ENCODE results near the gene SFTPB. TPM values are rescaled to one million over a fixed set of nuclear protein-coding genes. Genes with fewer than 3 reads are reported as not detected.

The SFTPB gene
- total RNA-seq, 2 experiments from 2014 or later: not detected

- no TSS peak for BruUV-seq (replicated peaks)
- TF ChIP-seq CTCF (conservative IDR thresholded peaks at IDR 0.05; ENCODE audit: low read length) (no peak), EZH2phosphoT487 (IDR thresholded peaks at IDR 0.05; ENCODE audit: borderline replicate concordance, low read depth, low read length) (no peak)
- no peaks in the 10 kb centered on the region for H3K4me1 ChIP-seq (ENCODE audit: insufficient read depth, low read length, poor library complexity, severe bottlenecking)
- ChIA-PET CTCF (ENCODE audit: unreplicated experiment) (interaction anchor here (0.6 kb wide), 1 partner anchor 147 kb away, joined by 3 read pairs; no protein-coding TSS in a partner anchor), POLR2A (no interaction called here)
- DNase-seq (ENCODE audit: low spot score): no peak
- H3K4me3 ChIP-seq (ENCODE audit: low read depth, low read length, poor library complexity, severe bottlenecking): no peak overlapping the region
- no peaks in the 10 kb centered on the region for H3K9me3 ChIP-seq (ENCODE audit: low read length)
- no peaks in the 10 kb centered on the region for H3K9me2 ChIP-seq (ENCODE audit: insufficient read depth, low read length)
- H4K20me1 ChIP-seq (ENCODE audit: insufficient read depth, low read length): no peaks in the 10 kb centered on the region
- H3K27ac ChIP-seq (ENCODE audit: low read depth, low read length, poor library complexity, severe bottlenecking): no peak overlapping the region
- no peak overlapping the region for H3K4me2 ChIP-seq (ENCODE audit: low read length)
- H3K79me2 ChIP-seq (ENCODE audit: insufficient read depth, low read depth, low read length): no peaks in the 10 kb centered on the region
- intact Hi-C loops (cut with micrococcal nuclease; ENCODE audit: unreplicated experiment): no loop called here
- H3K36me3 ChIP-seq (ENCODE audit: insufficient read depth, low read length): no peaks in the 10 kb centered on the region
- no peak overlapping the region for H2AFZ ChIP-seq (ENCODE audit: low read length)
These were observed 22.9 kb upstream of the SFTPB start for GRCh38 chr2:85690932-85691331.

- no peaks in the 10 kb centered on the region for H4K20me1 ChIP-seq (ENCODE audit: insufficient read depth, low read length)
- BruUV-seq (replicated peaks): no TSS peak
- H3K9me2 ChIP-seq (ENCODE audit: insufficient read depth, low read length): no peaks in the 10 kb centered on the region
- H3K4me2 ChIP-seq (ENCODE audit: low read length): no peak overlapping the region
- no peak for DNase-seq (ENCODE audit: low spot score)
- H2AFZ ChIP-seq (ENCODE audit: low read length): no peak overlapping the region
- H3K9me3 ChIP-seq (ENCODE audit: low read length): no peaks in the 10 kb centered on the region
- H3K4me1 ChIP-seq (ENCODE audit: insufficient read depth, low read length, poor library complexity, severe bottlenecking): no peaks in the 10 kb centered on the region
- POLR2A ChIA-PET: interaction anchor here (0.6 kb wide), 1 partner anchor 22 kb away, joined by 3 read pairs; no protein-coding TSS in a partner anchor
- CTCF ChIA-PET (ENCODE audit: unreplicated experiment): no interaction called here
- TF ChIP-seq CTCF (conservative IDR thresholded peaks at IDR 0.05; ENCODE audit: low read length) (no peak), EZH2phosphoT487 (IDR thresholded peaks at IDR 0.05; ENCODE audit: borderline replicate concordance, low read depth, low read length) (no peak)
- H3K27ac ChIP-seq (ENCODE audit: low read depth, low read length, poor library complexity, severe bottlenecking): no peak overlapping the region
- H3K4me3 ChIP-seq (ENCODE audit: low read depth, low read length, poor library complexity, severe bottlenecking): no peak overlapping the region
- no peaks in the 10 kb centered on the region for H3K79me2 ChIP-seq (ENCODE audit: insufficient read depth, low read depth, low read length)
- no peaks in the 10 kb centered on the region for H3K36me3 ChIP-seq (ENCODE audit: insufficient read depth, low read length)
- intact Hi-C loops (cut with micrococcal nuclease; ENCODE audit: unreplicated experiment): no loop called here
These were observed 16.8 kb upstream of the SFTPB start for GRCh38 chr2:85684806-85685205.

- no TSS peak for BruUV-seq (replicated peaks)
- Histone ChIP-seq H3K4me3 (ENCODE audit: low read depth, low read length, poor library complexity, severe bottlenecking) (no peak overlapping the region), H3K27ac (ENCODE audit: low read depth, low read length, poor library complexity, severe bottlenecking) (no peak overlapping the region), H3K79me2 (ENCODE audit: insufficient read depth, low read depth, low read length) (no peaks in the 10 kb centered on the region), H3K4me2 (ENCODE audit: low read length) (no peak overlapping the region), H3K4me1 (ENCODE audit: insufficient read depth, low read length, poor library complexity, severe bottlenecking) (no peaks in the 10 kb centered on the region), H3K9me3 (ENCODE audit: low read length) (no peaks in the 10 kb centered on the region), H4K20me1 (ENCODE audit: insufficient read depth, low read length) (no peaks in the 10 kb centered on the region), H2AFZ (ENCODE audit: low read length) (no peak overlapping the region), H3K36me3 (ENCODE audit: insufficient read depth, low read length) (no peaks in the 10 kb centered on the region), H3K9me2 (ENCODE audit: insufficient read depth, low read length) (no peaks in the 10 kb centered on the region)
- DNase-seq (ENCODE audit: low spot score): no peak
- no peak for TF ChIP-seq CTCF (conservative IDR thresholded peaks at IDR 0.05; ENCODE audit: low read length)
- TF ChIP-seq EZH2phosphoT487 (IDR thresholded peaks at IDR 0.05; ENCODE audit: borderline replicate concordance, low read depth, low read length): no peak
- intact Hi-C loops (cut with micrococcal nuclease; ENCODE audit: unreplicated experiment): no loop called here
- ChIA-PET CTCF (ENCODE audit: unreplicated experiment) (no interaction called here), POLR2A (interaction anchor here (0.6 kb wide), 1 partner anchor 22 kb away, joined by 3 read pairs; no protein-coding TSS in a partner anchor)
These were observed 16.4 kb upstream of the SFTPB start for GRCh38 chr2:85684380-85684779.
